Mesenchymal stem cell (in vitro differentiated cells and primary cell): ENCODE measurements around the gene USP31.

Experiments
- DNase-seq: peaks from one replicate; pipeline ENCODE4 v3.0.0-alpha.2; 2013
- H2AFZ ChIP-seq: one replicate; pipeline ENCODE4 v1.6.1; 2013; ENCODE audit warnings: low read depth, mild to moderate bottlenecking, control low read depth, inconsistent platforms, low read length, moderate library complexity
- H2AK5ac ChIP-seq: 2 replicates; pipeline ENCODE4 v1.6.1; 2013; ENCODE audit warnings: low read length, moderate library complexity, mild to moderate bottlenecking, inconsistent platforms; ENCODE audit not compliant: severe bottlenecking
- H2BK120ac ChIP-seq: one replicate; pipeline ENCODE4 v1.6.1; 2013; ENCODE audit warnings: low read depth, mild to moderate bottlenecking, inconsistent platforms, low read length, moderate library complexity
- H2BK12ac ChIP-seq, 2 experiments: one replicate each; pipeline ENCODE4 v1.6.1; 2013; ENCODE audit warnings: inconsistent platforms in 2 of 2, low read length in 2 of 2, mild to moderate bottlenecking in 2 of 2, moderate library complexity in 2 of 2, control low read depth in 1 of 2
- H2BK15ac ChIP-seq: one replicate; pipeline ENCODE4 v1.6.1; 2013; ENCODE audit warnings: mild to moderate bottlenecking, low read depth, inconsistent platforms; ENCODE audit not compliant: poor library complexity, severe bottlenecking
- H2BK5ac ChIP-seq: 2 replicates; pipeline ENCODE4 v1.6.1; 2013; ENCODE audit warnings: low read depth, mild to moderate bottlenecking, low read length, control low read depth, inconsistent platforms; ENCODE audit not compliant: poor library complexity, severe bottlenecking
- H3K14ac ChIP-seq, 2 experiments: one replicate each; pipeline ENCODE4 v1.6.1; 2013; ENCODE audit warnings: inconsistent platforms in 2 of 2, low read length in 2 of 2, control low read depth in 1 of 2, mild to moderate bottlenecking in 1 of 2, moderate library complexity in 1 of 2
- H3K18ac ChIP-seq, 2 experiments: one replicate each; pipeline ENCODE4 v1.6.1; 2013; ENCODE audit warnings: inconsistent platforms in 2 of 2, low read length in 2 of 2, control low read depth in 1 of 2, low read depth in 1 of 2, mild to moderate bottlenecking in 1 of 2
- H3K23ac ChIP-seq, 2 experiments: one replicate each; pipeline ENCODE4 v1.6.1; 2013; ENCODE audit warnings: inconsistent platforms in 2 of 2, low read length in 2 of 2, mild to moderate bottlenecking in 2 of 2, moderate library complexity in 2 of 2, control low read depth in 1 of 2
- H3K27ac ChIP-seq: 2 replicates; pipeline ENCODE4 v1.5.1; 2013; ENCODE audit warnings: mild to moderate bottlenecking, moderate library complexity, low read length, control low read depth, inconsistent platforms; ENCODE audit not compliant: poor library complexity, severe bottlenecking
- H3K27me3 ChIP-seq, 2 experiments: 2 replicates each; pipeline versions ENCODE4 v1.6.1 to v1.7.0; 2013; ENCODE audit warnings: low read length in 2 of 2, mild to moderate bottlenecking in 2 of 2, moderate library complexity in 2 of 2, control low read depth in 1 of 2, inconsistent platforms in 1 of 2; ENCODE audit not compliant: control insufficient read depth in 1 of 2, insufficient read depth in 1 of 2
- H3K36me3 ChIP-seq, 2 experiments: 2 replicates each; pipeline versions ENCODE4 v1.6.1 to v1.7.0; 2013; ENCODE audit warnings: low read length in 2 of 2, control low read depth in 1 of 2, inconsistent platforms in 1 of 2, low read depth in 1 of 2, mild to moderate bottlenecking in 1 of 2; ENCODE audit not compliant: insufficient read depth in 2 of 2, control insufficient read depth in 1 of 2
- H3K4ac ChIP-seq, 2 experiments: one replicate each; pipeline ENCODE4 v1.6.1; 2013; ENCODE audit warnings: inconsistent platforms in 2 of 2, low read length in 2 of 2, mild to moderate bottlenecking in 2 of 2, moderate library complexity in 2 of 2, control low read depth in 1 of 2, low read depth in 1 of 2
- H3K4me1 ChIP-seq: 2 replicates; pipeline ENCODE4 v1.6.1; 2013; ENCODE audit warnings: low read depth, low read length, control low read depth; ENCODE audit not compliant: control insufficient read depth, insufficient read depth
- H3K4me2 ChIP-seq: 2 replicates; pipeline ENCODE4 v1.6.1; 2013; ENCODE audit warnings: low read length, mild to moderate bottlenecking, inconsistent platforms; ENCODE audit not compliant: poor library complexity, severe bottlenecking
- H3K4me3 ChIP-seq, 2 experiments: 2 replicates each; pipeline versions ENCODE4 v1.5.1 to v1.7.0; 2013; ENCODE audit warnings: low read length in 2 of 2, mild to moderate bottlenecking in 2 of 2, control low read depth in 1 of 2, low read depth in 1 of 2; ENCODE audit not compliant: insufficient read depth in 1 of 2
- H3K79me1 ChIP-seq: replicated peaks from 2 replicates; pipeline ENCODE4 v1.6.1; 2013; ENCODE audit warnings: mild to moderate bottlenecking, control low read depth, low read length, inconsistent platforms; ENCODE audit not compliant: poor library complexity, severe bottlenecking
- H3K9ac ChIP-seq: 2 replicates; pipeline ENCODE4 v1.7.0; 2013; ENCODE audit warnings: mild to moderate bottlenecking, low read length, moderate library complexity
- H3K9me3 ChIP-seq: 2 replicates; pipeline ENCODE4 v1.7.0; 2013; ENCODE audit warnings: mild to moderate bottlenecking, low read length; ENCODE audit not compliant: control insufficient read depth
- H4K8ac ChIP-seq: one replicate; pipeline ENCODE4 v1.6.1; 2013; ENCODE audit warnings: inconsistent platforms, mild to moderate bottlenecking, low read length, moderate library complexity
- H4K91ac ChIP-seq: one replicate; pipeline ENCODE4 v1.6.1; 2013; ENCODE audit warnings: mild to moderate bottlenecking, low read length, inconsistent platforms
- WGBS: methylation state at CpG from one replicate; pipeline ENCODE4 v1.1.7; 2013; ENCODE audit warnings: mixed read lengths; 5-methylcytosine and 5-hydroxymethylcytosine counted together

USP31 gene

GRCh38 chr16:23155445-23156049 lies 6.3 kb upstream of the USP31 start:
- Histone ChIP-seq H3K23ac (no peak overlapping the region), H2AK5ac (no peak overlapping the region), H2BK12ac (no peak overlapping the region), H3K4me1 (no peaks in the 10 kb centered on the region), H3K9me3 (no peaks in the 10 kb centered on the region), H3K9ac (no peak overlapping the region), H4K91ac (no peak overlapping the region), H3K14ac (no peak overlapping the region), H4K8ac (no peak overlapping the region), H2AFZ (no peak overlapping the region), H3K36me3 (no peaks in the 10 kb centered on the region), H3K27ac (no peak overlapping the region), H3K79me1 (no peaks in the 10 kb centered on the region), H3K4ac (no peak overlapping the region), H3K18ac (no peak overlapping the region), H2BK120ac (no peak overlapping the region), H3K4me2 (no peak overlapping the region), H3K27me3 (peaks cover 3 to 14% of the 10 kb centered on the region in 2 experiments), H2BK5ac (no peak overlapping the region), H2BK15ac (no peak overlapping the region), H3K4me3 (no peak overlapping the region)
- DNase-seq, result no peak
- WGBS, result 41% methylated on average over 7 of the region's 7 CpGs

GRCh38 chr16:23152386-23153178 lies 3.3 kb upstream of the USP31 start:
- no peak overlapping the region for H3K18ac ChIP-seq
- 88% methylated on average over 10 of the region's 12 CpGs for WGBS
- no peak overlapping the region for H4K91ac ChIP-seq
- peaks cover 4% of the 10 kb centered on the region for H3K4me1 ChIP-seq
- H3K9ac ChIP-seq, result no peak overlapping the region
- H3K27me3 ChIP-seq, result peaks cover 3 to 14% of the 10 kb centered on the region in 2 experiments
- H3K36me3 ChIP-seq, result no peaks in the 10 kb centered on the region
- peaks cover 7% of the 10 kb centered on the region for H3K79me1 ChIP-seq
- no peak for DNase-seq
- no peak overlapping the region for H3K4me2 ChIP-seq
- no peaks in the 10 kb centered on the region for H3K9me3 ChIP-seq
- no peak overlapping the region for H2BK5ac ChIP-seq
- H4K8ac ChIP-seq, result no peak overlapping the region
- no peak overlapping the region for H2AK5ac ChIP-seq
- no peak overlapping the region for H3K23ac ChIP-seq
- no peak overlapping the region for H3K27ac ChIP-seq
- no peak overlapping the region for H2BK12ac ChIP-seq
- no peak overlapping the region for H2AFZ ChIP-seq
- H3K4me3 ChIP-seq, result no peak overlapping the region
- H2BK15ac ChIP-seq, result no peak overlapping the region
- no peak overlapping the region for H3K4ac ChIP-seq
- no peak overlapping the region for H2BK120ac ChIP-seq
- H3K14ac ChIP-seq, result no peak overlapping the region

- Histone ChIP-seq H4K8ac (no peak overlapping the region), H3K4me2 (peak overlapping the region; percentile 92), H3K27ac (no peak overlapping the region), H3K23ac (no peak overlapping the region), H2BK5ac (no peak overlapping the region), H3K9me3 (no peaks in the 10 kb centered on the region), H3K9ac (peak overlapping the region; percentile 57), H2AFZ (no peak overlapping the region), H4K91ac (no peak overlapping the region), H3K27me3 (peaks cover 0 to 6% of the 10 kb centered on the region in 2 experiments), H2BK15ac (no peak overlapping the region), H3K79me1 (peaks cover 10% of the 10 kb centered on the region), H3K14ac (no peak overlapping the region), H3K36me3 (no peaks in the 10 kb centered on the region), H3K4ac (no peak overlapping the region), H2AK5ac (no peak overlapping the region), H3K18ac (no peak overlapping the region), H3K4me3 (peak overlapping the region in 1 of 2 experiments; percentile 85), H2BK120ac (no peak overlapping the region), H3K4me1 (peaks cover 18% of the 10 kb centered on the region), H2BK12ac (no peak overlapping the region)
- 61% methylated on average over 3 of the region's 4 CpGs for WGBS
- no peak for DNase-seq
These were observed 727 bp upstream of the USP31 start for GRCh38 chr16:23149993-23150364.

GRCh38 chr16:23148513-23149266 lies 562 bp downstream of the USP31 start:
- no peaks in the 10 kb centered on the region for H3K36me3 ChIP-seq
- peak overlapping the region; percentile 75 for H3K4me2 ChIP-seq
- peak overlapping the region; percentile 50 for H4K91ac ChIP-seq
- peak overlapping the region in 1 of 2 experiments; percentile 91 for H3K23ac ChIP-seq
- H3K27ac ChIP-seq, result no peak overlapping the region
- H2AK5ac ChIP-seq, result no peak overlapping the region
- peak overlapping the region; percentile 48 for H2BK15ac ChIP-seq
- peak overlapping the region; percentile 82 for H3K9ac ChIP-seq
- WGBS, result under 1% methylated on average over 43 of the region's 103 CpGs
- H2BK5ac ChIP-seq, result no peak overlapping the region
- H4K8ac ChIP-seq, result peak overlapping the region; percentile 54
- peaks cover 20% of the 10 kb centered on the region for H3K4me1 ChIP-seq
- H3K9me3 ChIP-seq, result no peaks in the 10 kb centered on the region
- H3K18ac ChIP-seq, result peak overlapping the region; percentile 59 to 73
- H3K79me1 ChIP-seq, result peaks cover 16% of the 10 kb centered on the region
- H3K4me3 ChIP-seq, result peak overlapping the region; percentile 79 to 88
- H3K14ac ChIP-seq, result peak overlapping the region; percentile 6 to 69
- H3K4ac ChIP-seq, result peak overlapping the region; percentile 62 to 81
- H2BK120ac ChIP-seq, result peak overlapping the region; percentile 27
- peaks cover 0 to 4% of the 10 kb centered on the region in 2 experiments for H3K27me3 ChIP-seq
- peak; percentile 57 for DNase-seq
- peak overlapping the region; percentile 5 for H2AFZ ChIP-seq
- H2BK12ac ChIP-seq, result no peak overlapping the region
